Measurements from ENCODE around the gene ITFG1. TPM values are rescaled to one million over a fixed set of nuclear protein-coding genes. Genes with fewer than 3 reads are reported as not detected.
A peak's percentile ranks its signal among the peaks of the same experiment; 100 is the strongest.

Gene ITFG1
- total and polyA plus RNA-seq, 4 experiments from 2014 or later = 26.1 to 31.3 (median 28.3) TPM

- intact Hi-C loops (cut with micrococcal nuclease) = no loop called here
- Histone ChIP-seq H3K27me3 (ENCODE audit: insufficient read depth, low read length) (no peaks in the 10 kb centered on the region), H3K4me3 (ENCODE audit: low read length in 2 of 2) (no peak overlapping the region), H3K36me3 (ENCODE audit: insufficient read depth, low read length) (peaks cover 21% of the 10 kb centered on the region), H3K4me1 (ENCODE audit: insufficient read depth, low read length) (no peaks in the 10 kb centered on the region), H3K9me3 (ENCODE audit: control insufficient read depth in 1 of 2, low read length in 2 of 2) (no peaks in the 10 kb centered on the region), H3K27ac (ENCODE audit: low read depth, low read length) (no peak overlapping the region)
- POLR2A ChIA-PET (ENCODE audit: partially characterized antibody) = no interaction called here
- H3K4me1 Mint-ChIP-seq = peaks cover 0 to 2% (median under 1%) of the 10 kb centered on the region in 4 donors
- H3K36me3 Mint-ChIP-seq = peaks cover 54 to 59% of the 10 kb centered on the region in 2 donors
- H3K27ac Mint-ChIP-seq = no peak overlapping the region
- H3K27me3 Mint-ChIP-seq = no peaks in the 10 kb centered on the region
- H3K4me3 Mint-ChIP-seq = no peak overlapping the region
- no peak for DNase-seq
- H3K9me3 Mint-ChIP-seq = peaks cover 0 to 2% (median 0%) of the 10 kb centered on the region in 8 donors
- CTCF ChIA-PET (ENCODE audit: partially characterized antibody) = no interaction called here
Observed at GRCh38 chr16:47426806-47427205, 34.1 kb downstream of the ITFG1 start.

DNA sequence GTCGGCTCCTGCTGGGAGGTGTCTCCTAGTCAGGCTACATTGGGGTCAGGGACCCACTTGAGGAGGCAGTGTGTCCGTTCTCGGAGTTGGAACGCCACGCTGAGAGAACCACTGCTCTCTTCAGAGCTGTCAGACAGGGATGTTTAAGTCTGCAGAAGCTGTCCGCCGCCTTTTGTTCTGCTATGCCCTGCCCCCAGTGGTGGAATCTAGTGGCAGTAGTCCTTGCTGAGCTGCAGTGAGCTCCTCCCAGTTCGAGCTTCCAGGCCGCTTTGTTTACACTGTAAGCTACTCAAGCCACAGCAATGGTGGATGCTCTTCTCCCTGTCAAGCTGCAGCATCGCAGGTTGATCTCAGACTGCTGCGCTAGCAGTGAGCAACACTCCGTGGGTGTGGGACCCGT is 36.0 kb downstream of the ITFG1 start:
- no peak overlapping the region for H3K4me3 Mint-ChIP-seq
- no peaks in the 10 kb centered on the region for H3K27me3 Mint-ChIP-seq
- H3K4me1 ChIP-seq (ENCODE audit: insufficient read depth, low read length) = no peaks in the 10 kb centered on the region
- H3K27me3 ChIP-seq (ENCODE audit: insufficient read depth, low read length) = no peaks in the 10 kb centered on the region
- POLR2A ChIA-PET (ENCODE audit: partially characterized antibody) = no interaction called here
- H3K4me3 ChIP-seq (ENCODE audit: low read length in 2 of 2) = no peak overlapping the region
- H3K36me3 Mint-ChIP-seq = peaks cover 58 to 71% of the 10 kb centered on the region in 2 donors
- no peak overlapping the region for H3K27ac Mint-ChIP-seq
- H3K4me1 Mint-ChIP-seq = peaks cover 0 to 2% (median 0%) of the 10 kb centered on the region in 4 donors
- H3K36me3 ChIP-seq (ENCODE audit: insufficient read depth, low read length) = peaks cover 21% of the 10 kb centered on the region
- intact Hi-C loops (cut with micrococcal nuclease) = no loop called here
- DNase-seq = no peak
- peaks cover 0 to 2% (median 0%) of the 10 kb centered on the region in 8 donors for H3K9me3 Mint-ChIP-seq
- CTCF ChIA-PET (ENCODE audit: partially characterized antibody) = no interaction called here
- no peaks in the 10 kb centered on the region for H3K9me3 ChIP-seq (ENCODE audit: control insufficient read depth in 1 of 2, low read length in 2 of 2)
- no peak overlapping the region for H3K27ac ChIP-seq (ENCODE audit: low read depth, low read length)

GRCh38 chr16:47416869-47417268 is 44.0 kb downstream of the ITFG1 start:
- Mint-ChIP-seq H3K27me3 (no peaks in the 10 kb centered on the region), H3K36me3 (peaks cover 36 to 53% of the 10 kb centered on the region in 2 donors), H3K4me3 (no peak overlapping the region), H3K9me3 (peaks cover 0 to under 1% (median 0%) of the 10 kb centered on the region in 8 donors), H3K4me1 (peaks cover 10 to 16% (median 13%) of the 10 kb centered on the region in 4 donors), H3K27ac (peak overlapping the region in 1 of 7 donors; percentile 16)
- POLR2A ChIA-PET (ENCODE audit: partially characterized antibody) = no interaction called here
- intact Hi-C loops (cut with micrococcal nuclease) = no loop called here
- CTCF ChIA-PET (ENCODE audit: partially characterized antibody) = no interaction called here
- H3K36me3 ChIP-seq (ENCODE audit: insufficient read depth, low read length) = no peaks in the 10 kb centered on the region
- peaks cover 4% of the 10 kb centered on the region for H3K4me1 ChIP-seq (ENCODE audit: insufficient read depth, low read length)
- H3K27me3 ChIP-seq (ENCODE audit: insufficient read depth, low read length) = no peaks in the 10 kb centered on the region
- DNase-seq = no peak
- no peak overlapping the region for H3K4me3 ChIP-seq (ENCODE audit: low read length in 2 of 2)
- H3K27ac ChIP-seq (ENCODE audit: low read depth, low read length) = no peak overlapping the region
- no peaks in the 10 kb centered on the region for H3K9me3 ChIP-seq (ENCODE audit: control insufficient read depth in 1 of 2, low read length in 2 of 2)

DNA sequence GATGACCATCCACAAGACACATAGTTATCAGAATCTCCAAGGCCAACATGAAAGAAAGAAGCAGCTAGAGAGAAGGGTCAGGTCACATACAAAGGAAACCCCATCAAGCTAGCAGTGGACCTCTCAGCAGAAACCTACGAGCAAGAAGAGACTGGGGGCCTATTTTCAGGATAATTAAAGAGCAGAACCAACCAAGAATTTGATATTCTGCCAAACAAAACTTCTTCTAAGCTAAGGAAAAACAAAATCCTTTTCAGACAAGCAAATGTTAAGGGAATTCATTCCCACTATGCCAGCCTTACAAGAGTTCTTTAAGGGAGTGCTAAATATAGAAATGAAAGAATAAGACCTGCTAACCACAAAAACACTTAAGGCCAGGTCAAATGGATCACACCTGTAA is 47.8 kb downstream of the ITFG1 start:
- peaks cover 32 to 49% of the 10 kb centered on the region in 2 donors for H3K36me3 Mint-ChIP-seq
- DNase-seq = no peak
- H3K27ac Mint-ChIP-seq = no peak overlapping the region
- H3K4me1 ChIP-seq (ENCODE audit: insufficient read depth, low read length) = peaks cover 12% of the 10 kb centered on the region
- no peaks in the 10 kb centered on the region for H3K9me3 ChIP-seq (ENCODE audit: control insufficient read depth in 1 of 2, low read length in 2 of 2)
- peaks cover 17 to 32% (median 23%) of the 10 kb centered on the region in 4 donors for H3K4me1 Mint-ChIP-seq
- H3K27ac ChIP-seq (ENCODE audit: low read depth, low read length) = no peak overlapping the region
- intact Hi-C loops (cut with micrococcal nuclease) = no loop called here
- ChIA-PET CTCF (ENCODE audit: partially characterized antibody) (no interaction called here), POLR2A (ENCODE audit: partially characterized antibody) (no interaction called here)
- peaks cover 0 to 2% (median 0%) of the 10 kb centered on the region in 8 donors for H3K9me3 Mint-ChIP-seq
- H3K27me3 ChIP-seq (ENCODE audit: insufficient read depth, low read length) = no peaks in the 10 kb centered on the region
- no peaks in the 10 kb centered on the region for H3K36me3 ChIP-seq (ENCODE audit: insufficient read depth, low read length)
- no peaks in the 10 kb centered on the region for H3K27me3 Mint-ChIP-seq
- H3K4me3 Mint-ChIP-seq = peak overlapping the region in 1 of 8 donors; percentile 3
- no peak overlapping the region for H3K4me3 ChIP-seq (ENCODE audit: low read length in 2 of 2)

DNA sequence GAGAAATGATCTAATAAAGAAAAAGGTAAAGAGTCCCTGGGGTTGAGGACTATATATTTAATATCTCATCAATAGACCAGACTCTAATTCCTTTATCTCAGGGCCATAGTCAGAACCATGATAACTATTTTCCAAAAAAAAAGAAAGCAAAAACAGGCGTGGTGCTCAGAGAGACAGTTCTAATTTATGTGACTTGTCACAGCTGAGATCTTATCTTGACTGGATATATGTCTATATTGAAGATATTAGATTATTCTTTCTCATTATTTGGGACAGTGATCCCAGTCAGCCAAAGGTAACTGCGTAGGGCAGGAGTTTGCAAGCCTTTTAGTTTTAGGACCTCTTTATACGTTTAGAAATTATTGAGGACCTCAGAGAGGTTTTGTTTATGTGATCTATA is 52.4 kb downstream of the ITFG1 start:
- Mint-ChIP-seq H3K9me3 (peaks cover 0 to 2% (median 0%) of the 10 kb centered on the region in 8 donors), H3K36me3 (peaks cover 17 to 45% of the 10 kb centered on the region in 2 donors), H3K4me1 (peaks cover 15 to 36% (median 24%) of the 10 kb centered on the region in 4 donors), H3K27ac (no peak overlapping the region), H3K27me3 (no peaks in the 10 kb centered on the region), H3K4me3 (no peak overlapping the region)
- Histone ChIP-seq H3K4me3 (ENCODE audit: low read length in 2 of 2) (no peak overlapping the region), H3K27me3 (ENCODE audit: insufficient read depth, low read length) (no peaks in the 10 kb centered on the region), H3K27ac (ENCODE audit: low read depth, low read length) (no peak overlapping the region), H3K4me1 (ENCODE audit: insufficient read depth, low read length) (peaks cover 12% of the 10 kb centered on the region), H3K9me3 (ENCODE audit: control insufficient read depth in 1 of 2, low read length in 2 of 2) (no peaks in the 10 kb centered on the region), H3K36me3 (ENCODE audit: insufficient read depth, low read length) (no peaks in the 10 kb centered on the region)
- no peak for DNase-seq
- ChIA-PET CTCF (ENCODE audit: partially characterized antibody) (no interaction called here), POLR2A (ENCODE audit: partially characterized antibody) (no interaction called here)
- intact Hi-C loops (cut with micrococcal nuclease) = no loop called here

DNA sequence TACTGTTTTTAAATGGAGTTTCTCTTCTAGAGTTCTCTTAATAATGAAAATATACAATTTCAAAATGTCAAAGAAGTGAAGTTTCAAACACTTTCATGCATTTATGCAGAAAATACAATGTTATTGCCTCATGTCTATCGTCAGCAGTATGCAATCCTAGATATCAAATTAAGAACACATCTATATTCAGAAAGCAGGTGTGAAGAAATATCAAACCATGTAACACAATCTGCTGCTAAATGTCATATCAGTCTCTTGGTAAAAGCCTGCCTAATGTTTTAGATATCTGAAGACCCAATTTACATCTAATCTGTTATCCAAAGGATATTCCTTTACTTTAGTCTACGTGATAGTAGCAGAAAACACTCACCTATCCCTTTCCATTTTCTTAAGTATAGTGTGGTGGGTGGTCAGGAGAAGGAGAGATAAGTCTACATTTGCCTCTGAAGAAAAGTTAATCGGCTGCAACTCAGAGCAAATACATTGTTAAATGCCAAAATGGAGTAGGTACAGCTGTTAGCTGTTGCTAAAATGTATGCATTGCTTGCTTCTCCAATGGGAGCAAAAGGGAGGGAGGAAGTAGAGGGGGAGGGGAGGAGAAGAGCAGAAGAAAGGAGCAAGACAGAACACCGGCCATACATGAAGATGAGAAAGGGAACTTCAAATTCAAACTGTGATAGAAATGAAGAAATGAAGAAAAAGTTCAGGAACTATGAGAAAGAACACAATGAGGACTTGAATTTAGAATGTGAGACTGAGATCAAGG is 64.9 kb downstream of the ITFG1 start:
- ChIA-PET POLR2A (ENCODE audit: partially characterized antibody) (no interaction called here), CTCF (ENCODE audit: partially characterized antibody) (no interaction called here)
- H3K4me3 Mint-ChIP-seq = no peak overlapping the region
- no peaks in the 10 kb centered on the region for H3K9me3 ChIP-seq (ENCODE audit: control insufficient read depth in 1 of 2, low read length in 2 of 2)
- no peak overlapping the region for H3K4me3 ChIP-seq (ENCODE audit: low read length in 2 of 2)
- intact Hi-C loops (cut with micrococcal nuclease) = no loop called here
- H3K27me3 Mint-ChIP-seq = no peaks in the 10 kb centered on the region
- H3K4me1 ChIP-seq (ENCODE audit: insufficient read depth, low read length) = peaks cover 15% of the 10 kb centered on the region
- H3K27me3 ChIP-seq (ENCODE audit: insufficient read depth, low read length) = no peaks in the 10 kb centered on the region
- peak overlapping the region in 1 of 7 donors; percentile 17 for H3K27ac Mint-ChIP-seq
- no peak for DNase-seq
- H3K36me3 Mint-ChIP-seq = peaks cover 17 to 33% of the 10 kb centered on the region in 2 donors
- peaks cover 24 to 30% (median 25%) of the 10 kb centered on the region in 4 donors for H3K4me1 Mint-ChIP-seq
- H3K36me3 ChIP-seq (ENCODE audit: insufficient read depth, low read length) = no peaks in the 10 kb centered on the region
- no peak overlapping the region for H3K27ac ChIP-seq (ENCODE audit: low read depth, low read length)
- H3K9me3 Mint-ChIP-seq = no peaks in the 10 kb centered on the region

DNA sequence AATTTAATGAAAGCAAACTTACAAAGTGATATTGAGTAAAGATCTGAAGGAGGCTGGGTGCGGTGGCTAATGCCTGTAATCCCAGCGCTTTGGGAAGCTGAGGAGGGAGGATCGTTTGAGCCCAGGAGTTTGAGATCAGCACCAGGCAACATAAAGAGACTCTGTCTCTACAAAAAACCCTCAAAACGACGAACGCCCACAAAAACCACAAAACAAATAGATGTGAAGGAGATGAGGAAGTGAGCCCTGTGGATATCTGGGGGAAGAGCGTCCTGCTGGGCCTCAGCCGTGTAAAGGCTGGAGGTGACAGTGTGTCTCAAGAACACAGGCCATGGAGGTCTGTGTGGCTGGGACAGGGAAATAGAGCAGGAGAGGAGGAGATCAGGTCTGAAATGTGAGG is 68.8 kb downstream of the ITFG1 start:
- H3K4me1 ChIP-seq (ENCODE audit: insufficient read depth, low read length) = peaks cover 15% of the 10 kb centered on the region
- peaks cover 17 to 23% of the 10 kb centered on the region in 2 donors for H3K36me3 Mint-ChIP-seq
- CTCF ChIA-PET (ENCODE audit: partially characterized antibody) = no interaction called here

More for the DNA sequence above, 68.8 kb downstream of the ITFG1 start:
- no peak overlapping the region for H3K4me3 ChIP-seq (ENCODE audit: low read length in 2 of 2)
- peaks cover 21 to 24% (median 24%) of the 10 kb centered on the region in 4 donors for H3K4me1 Mint-ChIP-seq
- peak in 3 of 5 donors; percentile 0 to 10 (median 4) for DNase-seq
- intact Hi-C loops (cut with micrococcal nuclease) = no loop called here
- no peaks in the 10 kb centered on the region for H3K27me3 ChIP-seq (ENCODE audit: insufficient read depth, low read length)
- no peaks in the 10 kb centered on the region for H3K27me3 Mint-ChIP-seq
- H3K9me3 ChIP-seq (ENCODE audit: control insufficient read depth in 1 of 2, low read length in 2 of 2) = no peaks in the 10 kb centered on the region
- no peak overlapping the region for H3K27ac ChIP-seq (ENCODE audit: low read depth, low read length)
- POLR2A ChIA-PET (ENCODE audit: partially characterized antibody) = no interaction called here
- H3K36me3 ChIP-seq (ENCODE audit: insufficient read depth, low read length) = no peaks in the 10 kb centered on the region
- no peaks in the 10 kb centered on the region for H3K9me3 Mint-ChIP-seq
- H3K27ac Mint-ChIP-seq = peak overlapping the region in 4 of 7 donors; percentile 0 to 31 (median 12)
- H3K4me3 Mint-ChIP-seq = peak overlapping the region in 3 of 8 donors; percentile 10 to 18 (median 12)
